ENCODE data around the gene MGMT.

MGMT gene

DNA sequence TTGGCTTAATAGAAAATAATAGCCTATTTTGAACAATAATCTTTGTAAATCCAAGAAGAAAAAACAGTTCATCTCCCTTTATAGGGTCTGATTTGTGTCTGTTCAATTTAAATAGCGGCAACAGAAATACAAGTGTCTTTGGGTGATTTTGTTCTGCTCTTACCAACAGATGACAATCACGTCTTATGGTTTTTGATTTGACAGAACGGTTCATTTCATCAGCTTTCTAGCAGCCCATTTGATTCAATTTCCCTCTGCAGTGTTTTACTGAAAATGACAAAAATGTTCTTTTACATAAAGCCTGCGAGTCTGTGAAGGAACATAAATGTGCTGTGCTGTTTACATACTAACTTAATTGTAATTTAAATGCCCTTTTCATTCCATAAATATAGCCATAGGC lies 180.5 kb downstream of the MGMT start:
- TF ChIP-seq, protein P1, sequence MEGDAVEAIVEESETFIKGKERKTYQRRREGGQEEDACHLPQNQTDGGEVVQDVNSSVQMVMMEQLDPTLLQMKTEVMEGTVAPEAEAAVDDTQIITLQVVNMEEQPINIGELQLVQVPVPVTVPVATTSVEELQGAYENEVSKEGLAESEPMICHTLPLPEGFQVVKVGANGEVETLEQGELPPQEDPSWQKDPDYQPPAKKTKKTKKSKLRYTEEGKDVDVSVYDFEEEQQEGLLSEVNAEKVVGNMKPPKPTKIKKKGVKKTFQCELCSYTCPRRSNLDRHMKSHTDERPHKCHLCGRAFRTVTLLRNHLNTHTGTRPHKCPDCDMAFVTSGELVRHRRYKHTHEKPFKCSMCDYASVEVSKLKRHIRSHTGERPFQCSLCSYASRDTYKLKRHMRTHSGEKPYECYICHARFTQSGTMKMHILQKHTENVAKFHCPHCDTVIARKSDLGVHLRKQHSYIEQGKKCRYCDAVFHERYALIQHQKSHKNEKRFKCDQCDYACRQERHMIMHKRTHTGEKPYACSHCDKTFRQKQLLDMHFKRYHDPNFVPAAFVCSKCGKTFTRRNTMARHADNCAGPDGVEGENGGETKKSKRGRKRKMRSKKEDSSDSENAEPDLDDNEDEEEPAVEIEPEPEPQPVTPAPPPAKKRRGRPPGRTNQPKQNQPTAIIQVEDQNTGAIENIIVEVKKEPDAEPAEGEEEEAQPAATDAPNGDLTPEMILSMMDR (conservative IDR thresholded peaks at IDR 0.05), result no peak

GRCh38 chr10:129648856-129649255 lies 181.8 kb downstream of the MGMT start:
- no peak overlapping the region for H3K27ac ChIP-seq
- TF ChIP-seq, protein P1 (conservative IDR thresholded peaks at IDR 0.05), result no peak

More for the DNA sequence above, 180.5 kb downstream of the MGMT start:
- H3K27ac ChIP-seq, result no peak overlapping the region

DNA sequence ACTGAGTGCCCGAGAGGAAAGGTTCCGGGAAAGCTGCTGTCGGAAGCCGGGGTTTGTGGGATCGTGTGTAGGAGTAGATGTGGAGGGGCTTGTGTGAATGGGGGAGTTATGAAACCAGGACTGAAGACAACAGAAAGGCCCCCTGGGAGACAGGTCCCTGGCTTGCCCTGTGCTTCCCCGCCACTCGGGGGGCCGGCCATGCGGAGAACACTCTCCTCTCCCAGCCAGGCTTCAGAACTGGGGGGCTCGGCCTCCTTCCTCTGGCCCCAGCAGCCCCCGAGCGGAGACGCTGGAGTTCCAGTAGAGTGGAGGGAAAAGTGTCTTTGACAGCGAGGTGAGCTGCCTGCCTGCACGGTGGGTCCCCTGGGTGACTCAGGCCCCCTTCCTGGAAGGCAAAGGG lies 185.0 kb downstream of the MGMT start:
- TF ChIP-seq, protein P1 (conservative IDR thresholded peaks at IDR 0.05), result no peak

DNA sequence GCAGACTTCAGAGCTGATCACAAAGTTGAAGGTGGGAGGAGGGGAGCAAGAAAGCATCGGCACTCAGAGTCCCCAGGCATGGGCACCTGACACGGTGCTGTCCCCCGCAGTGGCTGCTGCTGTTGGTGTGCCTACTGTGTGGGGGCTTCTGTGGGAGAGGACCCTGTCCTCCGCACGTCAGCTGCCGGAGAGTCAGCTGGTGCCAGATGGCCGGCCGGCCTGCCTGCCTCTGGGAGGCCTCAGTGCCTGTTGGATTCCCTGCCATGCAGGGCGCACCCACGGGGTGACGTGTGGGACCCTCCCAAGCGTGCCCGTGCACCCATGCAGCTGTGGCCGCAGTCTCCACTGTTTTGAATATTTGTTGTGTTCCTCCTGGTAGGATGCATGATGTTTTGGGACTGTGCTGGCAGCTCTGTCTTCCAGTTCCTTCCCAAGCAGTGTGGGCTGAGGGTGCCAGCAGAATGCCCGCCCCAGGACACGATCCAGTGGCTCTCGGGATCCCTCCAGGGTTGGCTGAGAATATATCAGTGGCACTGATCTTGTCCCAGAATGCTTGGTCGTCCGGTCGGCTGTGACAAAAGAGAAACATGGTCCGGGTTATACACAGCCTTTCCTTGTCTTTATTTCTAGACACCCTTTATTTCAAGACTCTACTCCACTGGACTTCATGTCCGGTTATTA lies 185.6 kb downstream of the MGMT start:
- no peak overlapping the region for H3K27ac ChIP-seq
- TF ChIP-seq, protein P1 (conservative IDR thresholded peaks at IDR 0.05), result no peak

More for the DNA sequence above, 185.0 kb downstream of the MGMT start:
- no peak overlapping the region for H3K27ac ChIP-seq

DNA sequence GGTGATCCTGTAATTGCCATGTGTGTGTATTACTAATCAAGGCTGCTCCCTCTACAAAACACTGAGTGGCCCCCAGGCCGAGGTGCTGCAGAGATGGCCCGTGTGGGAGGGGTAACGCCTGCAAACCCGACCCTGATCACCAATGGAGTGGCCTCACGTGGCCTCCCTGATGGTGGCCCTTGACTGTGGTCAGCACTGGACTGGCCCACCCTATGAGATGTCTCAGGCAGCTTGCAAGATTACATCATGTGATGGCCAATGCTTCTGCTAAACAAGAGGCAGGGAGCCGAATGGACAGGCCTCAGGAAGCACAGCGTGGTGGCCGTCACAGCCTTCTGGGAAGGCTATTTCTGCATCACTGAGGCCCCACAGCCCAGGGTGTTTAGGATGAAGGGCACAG lies 186.4 kb downstream of the MGMT start:
- TF ChIP-seq, protein P1 (conservative IDR thresholded peaks at IDR 0.05), result no peak
- no peak overlapping the region for H3K27ac ChIP-seq

- TF ChIP-seq, protein P1 (conservative IDR thresholded peaks at IDR 0.05), result no peak
- H3K27ac ChIP-seq, result no peak overlapping the region
These were observed 186.8 kb downstream of the MGMT start for GRCh38 chr10:129653861-129654260.

- H3K27ac ChIP-seq, result no peak overlapping the region
- TF ChIP-seq, protein P1 (conservative IDR thresholded peaks at IDR 0.05), result no peak
These were observed 187.4 kb downstream of the MGMT start for GRCh38 chr10:129654461-129654860.

All from VCaP (cell line).